Measurements from ENCODE around the gene SLIT3. TPM values are rescaled to one million over a fixed set of nuclear protein-coding genes. Genes with fewer than 3 reads are reported as not detected.

SLIT3 gene
- total and polyA plus RNA-seq, 4 experiments from 2014 or later = not detected

DNA sequence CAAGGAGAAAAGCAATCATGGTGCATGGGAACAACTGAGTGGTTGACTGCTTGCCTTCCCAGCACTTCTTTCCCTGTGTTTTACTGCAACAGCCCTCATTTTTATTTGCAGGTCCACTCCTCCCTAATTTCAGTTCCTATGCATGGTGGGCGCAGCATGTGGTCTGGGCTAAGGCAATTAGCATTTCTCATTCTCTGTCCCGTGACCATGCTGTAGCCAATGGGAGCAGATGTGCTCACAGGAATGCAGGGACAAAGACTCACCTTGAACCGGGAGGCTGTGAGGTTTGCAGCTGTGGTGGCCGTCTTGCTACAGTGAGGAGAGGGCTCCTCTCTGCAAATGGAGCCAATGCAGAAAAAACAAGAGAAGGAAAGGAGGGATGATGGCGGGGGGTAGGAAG, 315.5 kb downstream of the SLIT3 start:
- intact Hi-C loops (cut with micrococcal nuclease) = no loop called here
- H3K4me1 Mint-ChIP-seq = peaks cover 0 to 4% (median under 1%) of the 10 kb centered on the region in 4 donors
- H3K27ac ChIP-seq (ENCODE audit: low read depth, low read length) = no peak overlapping the region
- CTCF ChIA-PET (ENCODE audit: partially characterized antibody) = no interaction called here
- POLR2A ChIA-PET (ENCODE audit: partially characterized antibody) = no interaction called here
- no peak overlapping the region for H3K27ac Mint-ChIP-seq
- H3K9me3 Mint-ChIP-seq = peaks cover 0 to 2% (median 0%) of the 10 kb centered on the region in 8 donors
- H3K27me3 ChIP-seq (ENCODE audit: insufficient read depth, low read length) = no peaks in the 10 kb centered on the region
- no peak overlapping the region for H3K4me3 Mint-ChIP-seq
- no peaks in the 10 kb centered on the region for H3K9me3 ChIP-seq (ENCODE audit: control insufficient read depth in 1 of 2, low read length in 2 of 2)
- peaks cover 5 to 17% of the 10 kb centered on the region in 2 donors for H3K27me3 Mint-ChIP-seq
- DNase-seq = no peak
- H3K4me3 ChIP-seq (ENCODE audit: low read length in 2 of 2) = no peak overlapping the region
- no peaks in the 10 kb centered on the region for H3K36me3 ChIP-seq (ENCODE audit: insufficient read depth, low read length)
- no peaks in the 10 kb centered on the region for H3K36me3 Mint-ChIP-seq
- no peaks in the 10 kb centered on the region for H3K4me1 ChIP-seq (ENCODE audit: insufficient read depth, low read length)

DNA sequence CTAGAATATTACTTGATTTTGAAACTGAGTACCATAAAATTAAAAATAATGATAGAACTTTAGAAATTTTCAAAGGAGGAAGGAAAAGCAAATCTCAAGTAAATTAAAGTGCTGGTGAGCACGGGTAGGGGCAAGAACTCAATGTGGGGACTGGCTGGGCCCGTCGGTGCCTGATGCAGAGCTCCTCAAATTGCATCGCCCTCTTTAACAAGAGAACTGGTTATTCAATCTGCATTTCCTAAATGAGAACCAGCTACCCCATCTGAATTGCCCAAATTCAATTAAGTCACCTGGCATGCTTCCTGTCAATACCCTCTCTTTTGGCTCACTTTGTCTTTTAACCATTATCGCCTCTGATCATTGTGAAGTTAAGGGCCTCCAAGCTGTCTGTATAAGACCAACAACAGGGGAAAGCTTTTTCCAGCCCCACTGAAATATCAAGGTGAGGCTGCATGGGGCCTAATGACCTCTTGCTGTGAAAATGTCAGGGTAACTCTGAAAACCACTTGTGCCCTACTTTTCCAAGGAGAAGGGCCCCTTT, 316.7 kb downstream of the SLIT3 start:
- POLR2A ChIA-PET (ENCODE audit: partially characterized antibody) = no interaction called here
- no peaks in the 10 kb centered on the region for H3K27me3 ChIP-seq (ENCODE audit: insufficient read depth, low read length)
- no peaks in the 10 kb centered on the region for H3K4me1 ChIP-seq (ENCODE audit: insufficient read depth, low read length)
- no peak overlapping the region for H3K4me3 ChIP-seq (ENCODE audit: low read length in 2 of 2)
- Mint-ChIP-seq H3K36me3 (no peaks in the 10 kb centered on the region), H3K4me3 (no peak overlapping the region), H3K4me1 (peaks cover 0 to 4% (median 0%) of the 10 kb centered on the region in 4 donors), H3K9me3 (peaks cover 0 to 2% (median 0%) of the 10 kb centered on the region in 8 donors), H3K27ac (no peak overlapping the region), H3K27me3 (peaks cover 5 to 16% of the 10 kb centered on the region in 2 donors)
- H3K27ac ChIP-seq (ENCODE audit: low read depth, low read length) = no peak overlapping the region
- no peaks in the 10 kb centered on the region for H3K9me3 ChIP-seq (ENCODE audit: control insufficient read depth in 1 of 2, low read length in 2 of 2)
- no peaks in the 10 kb centered on the region for H3K36me3 ChIP-seq (ENCODE audit: insufficient read depth, low read length)
- no peak for DNase-seq
- intact Hi-C loops (cut with micrococcal nuclease) = no loop called here
- CTCF ChIA-PET (ENCODE audit: partially characterized antibody) = no interaction called here

- Mint-ChIP-seq H3K27me3 (peaks cover 4 to 11% of the 10 kb centered on the region in 2 donors), H3K4me3 (no peak overlapping the region), H3K27ac (no peak overlapping the region), H3K4me1 (no peaks in the 10 kb centered on the region), H3K36me3 (no peaks in the 10 kb centered on the region), H3K9me3 (no peaks in the 10 kb centered on the region)
- ChIA-PET POLR2A (ENCODE audit: partially characterized antibody) (no interaction called here), CTCF (ENCODE audit: partially characterized antibody) (interaction anchor here (1.4 kb wide), 1 partner anchor 8 kb away, joined by 5 read pairs; no protein-coding TSS in a partner anchor)
- no peaks in the 10 kb centered on the region for H3K4me1 ChIP-seq (ENCODE audit: insufficient read depth, low read length)
- H3K4me3 ChIP-seq (ENCODE audit: low read length in 2 of 2) = no peak overlapping the region
- DNase-seq = no peak
- no peaks in the 10 kb centered on the region for H3K36me3 ChIP-seq (ENCODE audit: insufficient read depth, low read length)
- H3K27me3 ChIP-seq (ENCODE audit: insufficient read depth, low read length) = no peaks in the 10 kb centered on the region
- no peaks in the 10 kb centered on the region for H3K9me3 ChIP-seq (ENCODE audit: control insufficient read depth in 1 of 2, low read length in 2 of 2)
- no peak overlapping the region for H3K27ac ChIP-seq (ENCODE audit: low read depth, low read length)
- intact Hi-C loops (cut with micrococcal nuclease) = no loop called here
Observed at GRCh38 chr5:168979135-168979534, 321.8 kb downstream of the SLIT3 start.

DNA sequence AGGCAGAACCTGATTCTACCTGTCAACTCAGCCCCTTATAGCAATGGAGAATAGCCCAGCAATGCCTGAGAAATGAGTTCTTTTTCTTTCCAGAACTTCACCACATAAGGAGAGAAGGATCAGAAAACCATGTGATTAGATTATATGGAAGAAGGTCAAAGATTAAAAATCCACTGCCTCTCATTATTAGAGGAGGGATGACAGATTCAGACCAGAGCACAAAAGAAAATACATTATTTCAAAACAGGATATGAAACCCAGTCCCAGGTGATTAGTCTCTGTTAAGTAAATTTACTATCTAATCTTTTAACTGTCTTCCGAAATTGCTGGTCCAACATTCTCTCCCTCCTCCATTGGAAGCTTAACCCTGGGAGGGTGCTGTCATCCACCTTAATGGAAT, 322.4 kb downstream of the SLIT3 start:
- no peak for DNase-seq
- CTCF ChIA-PET (ENCODE audit: partially characterized antibody) = interaction anchor here (1.4 kb wide), 1 partner anchor 9 kb away, joined by 5 read pairs; no protein-coding TSS in a partner anchor
- H3K27me3 ChIP-seq (ENCODE audit: insufficient read depth, low read length) = no peaks in the 10 kb centered on the region
- no peak overlapping the region for H3K4me3 Mint-ChIP-seq
- H3K4me3 ChIP-seq (ENCODE audit: low read length in 2 of 2) = no peak overlapping the region
- H3K9me3 ChIP-seq (ENCODE audit: control insufficient read depth in 1 of 2, low read length in 2 of 2) = no peaks in the 10 kb centered on the region
- intact Hi-C loops (cut with micrococcal nuclease) = no loop called here
- no peaks in the 10 kb centered on the region for H3K4me1 Mint-ChIP-seq
- no peaks in the 10 kb centered on the region for H3K36me3 ChIP-seq (ENCODE audit: insufficient read depth, low read length)
- POLR2A ChIA-PET (ENCODE audit: partially characterized antibody) = no interaction called here
- H3K27me3 Mint-ChIP-seq = peaks cover 5 to 14% of the 10 kb centered on the region in 2 donors
- no peak overlapping the region for H3K27ac Mint-ChIP-seq
- H3K9me3 Mint-ChIP-seq = no peaks in the 10 kb centered on the region
- H3K4me1 ChIP-seq (ENCODE audit: insufficient read depth, low read length) = no peaks in the 10 kb centered on the region
- no peaks in the 10 kb centered on the region for H3K36me3 Mint-ChIP-seq
- H3K27ac ChIP-seq (ENCODE audit: low read depth, low read length) = no peak overlapping the region

DNA sequence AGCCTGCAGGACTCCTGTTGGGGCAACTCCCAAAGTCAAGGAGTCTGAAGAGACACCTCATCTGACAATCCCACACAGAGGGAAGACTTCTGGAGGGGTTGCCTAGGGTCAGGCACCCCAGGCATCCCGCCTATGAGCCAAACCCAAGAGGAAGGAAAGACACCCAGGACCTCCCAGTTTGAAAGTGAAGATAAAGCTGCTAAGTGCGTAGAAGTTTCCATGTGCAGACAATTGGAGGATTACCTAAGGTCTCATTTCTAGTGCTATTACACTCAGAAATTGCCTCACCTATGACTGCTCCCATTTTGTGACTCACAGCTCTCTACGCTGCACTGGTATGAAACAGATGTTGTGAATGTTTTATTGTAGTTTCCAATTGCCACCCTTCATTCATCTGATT, 322.9 kb downstream of the SLIT3 start:
- intact Hi-C loops (cut with micrococcal nuclease) = no loop called here
- CTCF ChIA-PET (ENCODE audit: partially characterized antibody) = no interaction called here

GRCh38 chr5:168976311-168976970, 324.5 kb downstream of the SLIT3 start:
- Mint-ChIP-seq H3K4me3 (no peak overlapping the region), H3K27me3 (peaks cover 6 to 17% of the 10 kb centered on the region in 2 donors), H3K27ac (no peak overlapping the region), H3K9me3 (peaks cover 0 to 2% (median 0%) of the 10 kb centered on the region in 8 donors), H3K36me3 (no peaks in the 10 kb centered on the region), H3K4me1 (no peaks in the 10 kb centered on the region)
- CTCF ChIA-PET (ENCODE audit: partially characterized antibody) = interaction anchor here (1.7 kb wide), 1 partner anchor 11 kb away, joined by 9 read pairs; no protein-coding TSS in a partner anchor
- POLR2A ChIA-PET (ENCODE audit: partially characterized antibody) = no interaction called here
- no peak overlapping the region for H3K4me3 ChIP-seq (ENCODE audit: low read length in 2 of 2)
- DNase-seq = no peak
- intact Hi-C loops (cut with micrococcal nuclease) = no loop called here
- no peaks in the 10 kb centered on the region for H3K4me1 ChIP-seq (ENCODE audit: insufficient read depth, low read length)
- no peak overlapping the region for H3K27ac ChIP-seq (ENCODE audit: low read depth, low read length)
- H3K9me3 ChIP-seq (ENCODE audit: control insufficient read depth in 1 of 2, low read length in 2 of 2) = no peaks in the 10 kb centered on the region
- no peaks in the 10 kb centered on the region for H3K27me3 ChIP-seq (ENCODE audit: insufficient read depth, low read length)
- H3K36me3 ChIP-seq (ENCODE audit: insufficient read depth, low read length) = no peaks in the 10 kb centered on the region

More for the DNA sequence above, 322.9 kb downstream of the SLIT3 start:
- no peak for DNase-seq
- POLR2A ChIA-PET (ENCODE audit: partially characterized antibody) = no interaction called here
- Histone ChIP-seq H3K27ac (ENCODE audit: low read depth, low read length) (no peak overlapping the region), H3K4me3 (ENCODE audit: low read length in 2 of 2) (no peak overlapping the region), H3K27me3 (ENCODE audit: insufficient read depth, low read length) (no peaks in the 10 kb centered on the region), H3K9me3 (ENCODE audit: control insufficient read depth in 1 of 2, low read length in 2 of 2) (no peaks in the 10 kb centered on the region), H3K4me1 (ENCODE audit: insufficient read depth, low read length) (no peaks in the 10 kb centered on the region), H3K36me3 (ENCODE audit: insufficient read depth, low read length) (no peaks in the 10 kb centered on the region)
- Mint-ChIP-seq H3K4me1 (no peaks in the 10 kb centered on the region), H3K27me3 (peaks cover 6 to 15% of the 10 kb centered on the region in 2 donors), H3K27ac (no peak overlapping the region), H3K36me3 (no peaks in the 10 kb centered on the region), H3K4me3 (no peak overlapping the region), H3K9me3 (no peaks in the 10 kb centered on the region)

- Histone ChIP-seq H3K36me3 (ENCODE audit: insufficient read depth, low read length) (no peaks in the 10 kb centered on the region), H3K4me3 (ENCODE audit: low read length in 2 of 2) (no peak overlapping the region), H3K27me3 (ENCODE audit: insufficient read depth, low read length) (no peaks in the 10 kb centered on the region), H3K9me3 (ENCODE audit: control insufficient read depth in 1 of 2, low read length in 2 of 2) (no peaks in the 10 kb centered on the region), H3K4me1 (ENCODE audit: insufficient read depth, low read length) (no peaks in the 10 kb centered on the region), H3K27ac (ENCODE audit: low read depth, low read length) (no peak overlapping the region)
- Mint-ChIP-seq H3K9me3 (peaks cover 0 to 2% (median 0%) of the 10 kb centered on the region in 8 donors), H3K36me3 (no peaks in the 10 kb centered on the region), H3K4me1 (no peaks in the 10 kb centered on the region), H3K4me3 (no peak overlapping the region), H3K27me3 (peaks cover 5 to 19% of the 10 kb centered on the region in 2 donors), H3K27ac (no peak overlapping the region)
- ChIA-PET POLR2A (ENCODE audit: partially characterized antibody) (no interaction called here), CTCF (ENCODE audit: partially characterized antibody) (interaction anchor here (1.7 kb wide), 1 partner anchor 12 kb away, joined by 9 read pairs; no protein-coding TSS in a partner anchor)
- no peak for DNase-seq
- intact Hi-C loops (cut with micrococcal nuclease) = no loop called here
Observed at GRCh38 chr5:168975331-168975730, 325.6 kb downstream of the SLIT3 start.

All from CD4-positive, alpha-beta memory T cell (primary cell).